Suprapubic skin (tissue), 4 donors: ENCODE results near the gene EHMT2.

ENCODE experiments used
- EP300 ChIP-seq: sonication (generic); formaldehyde crosslinking; IDR thresholded peaks from one replicate; pipeline ENCODE4 v1.6.1; 2017; ENCODE audit warnings: antibody characterized with exemption
- POLR2A ChIP-seq, 2 donors: fragments of 450-650 bp; IDR thresholded peaks; one replicate each; pipeline ENCODE4 v1.6.1; 2017; ENCODE audit warnings: antibody characterized with exemption in 2 of 2, mild to moderate bottlenecking in 2 of 2, moderate library complexity in 2 of 2
- POLR2AphosphoS5 ChIP-seq, 3 donors: sonication (generic); formaldehyde crosslinking; IDR thresholded peaks; one replicate each; pipeline ENCODE4 v1.6.1; 2017; ENCODE audit warnings: antibody characterized with exemption in 3 of 3
- TF ChIP-seq, protein P1 (sequence below), 2 donors: fragments of 200-600 bp in 1 of 2; fragments of 450-650 bp in 1 of 2; sonication (generic) in 1 of 2; IDR thresholded peaks; one replicate each; pipeline ENCODE4 v1.5.1; 2016 to 2019; ENCODE audit warnings: antibody characterized with exemption in 2 of 2, mild to moderate bottlenecking in 1 of 2, moderate library complexity in 1 of 2

- TF ChIP-seq POLR2A (IDR thresholded peaks at IDR 0.05) (no peak), EP300 (no peak), POLR2AphosphoS5 (IDR thresholded peaks at IDR 0.05) (no peak)
- TF ChIP-seq, protein P1, sequence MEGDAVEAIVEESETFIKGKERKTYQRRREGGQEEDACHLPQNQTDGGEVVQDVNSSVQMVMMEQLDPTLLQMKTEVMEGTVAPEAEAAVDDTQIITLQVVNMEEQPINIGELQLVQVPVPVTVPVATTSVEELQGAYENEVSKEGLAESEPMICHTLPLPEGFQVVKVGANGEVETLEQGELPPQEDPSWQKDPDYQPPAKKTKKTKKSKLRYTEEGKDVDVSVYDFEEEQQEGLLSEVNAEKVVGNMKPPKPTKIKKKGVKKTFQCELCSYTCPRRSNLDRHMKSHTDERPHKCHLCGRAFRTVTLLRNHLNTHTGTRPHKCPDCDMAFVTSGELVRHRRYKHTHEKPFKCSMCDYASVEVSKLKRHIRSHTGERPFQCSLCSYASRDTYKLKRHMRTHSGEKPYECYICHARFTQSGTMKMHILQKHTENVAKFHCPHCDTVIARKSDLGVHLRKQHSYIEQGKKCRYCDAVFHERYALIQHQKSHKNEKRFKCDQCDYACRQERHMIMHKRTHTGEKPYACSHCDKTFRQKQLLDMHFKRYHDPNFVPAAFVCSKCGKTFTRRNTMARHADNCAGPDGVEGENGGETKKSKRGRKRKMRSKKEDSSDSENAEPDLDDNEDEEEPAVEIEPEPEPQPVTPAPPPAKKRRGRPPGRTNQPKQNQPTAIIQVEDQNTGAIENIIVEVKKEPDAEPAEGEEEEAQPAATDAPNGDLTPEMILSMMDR (IDR thresholded peaks at IDR 0.05) = no peak
Observed at GRCh38 chr6:31927242-31927862, 29.9 kb upstream of the EHMT2 start, which contains the start of gene C2.
